B cell (primary cell): ENCODE measurements around the gene SPCS3. TPM values are rescaled to one million over a fixed set of nuclear protein-coding genes. Genes with fewer than 3 reads are reported as not detected.

Experiments
- ATAC-seq: fragments of 200-7000 bp; cut with Tn5 transposase; one replicate; pipeline ENCODE4 v1.10.0; 2021; ENCODE audit warnings: low read depth, mild to moderate bottlenecking, moderate number of reproducible peaks, moderate library complexity
- CTCF ChIA-PET: fragments of 350-600 bp; sonication (Branson Sonifier 250); formaldehyde crosslinking; loops from one replicate; lab custom pipeline; 2021; ENCODE audit warnings: antibody characterized with exemption, inconsistent platforms; lab: Charles Lee
- POLR2A ChIA-PET: fragments of 350-600 bp; sonication (Branson Sonifier 250); formaldehyde crosslinking; loops from one replicate; lab custom pipeline; 2021; ENCODE audit warnings: antibody characterized with exemption; lab: Charles Lee
- DNase-seq: peaks from one replicate; pipeline ENCODE4 v3.0.0; 2013
- H2AFZ ChIP-seq: 2 replicates; pipeline ENCODE4 v1.6.1; 2012; ENCODE audit warnings: mild to moderate bottlenecking, low read depth, low read length; ENCODE audit not compliant: insufficient read depth, poor library complexity, severe bottlenecking
- H3K27ac ChIP-seq, 2 donors: 1 replicate in 1 of 2; 2 replicates in 1 of 2; pipeline ENCODE4 v1.5.1; 2012 to 2013; ENCODE audit warnings: low read length in 2 of 2, mild to moderate bottlenecking in 2 of 2, moderate library complexity in 1 of 2
- H3K27me3 ChIP-seq, 4 experiments: fragments of 200-600 bp in 1 of 4; sonication (generic) in 1 of 4; replicated peaks in 1 of 4; 1 replicate in 2 of 4; 2 replicates in 2 of 4; pipeline versions ENCODE4 v1.6.1 to v1.7.0; 2013 to 2016; ENCODE audit warnings: low read length in 3 of 4, mild to moderate bottlenecking in 2 of 4, mixed read lengths in 1 of 4, moderate library complexity in 1 of 4; ENCODE audit not compliant: insufficient read depth in 4 of 4, control insufficient read depth in 3 of 4; ENCODE audit errors: control extremely low read depth in 1 of 4
- H3K36me3 ChIP-seq, 2 experiments: replicated peaks in 1 of 2; 1 replicate in 1 of 2; 2 replicates in 1 of 2; pipeline versions ENCODE4 v1.6.1 to v1.7.1; 2013; ENCODE audit warnings: low read length in 1 of 2; ENCODE audit not compliant: insufficient read depth in 2 of 2, control insufficient read depth in 1 of 2; ENCODE audit errors: control extremely low read depth in 1 of 2, extremely low read depth in 1 of 2
- H3K4me1 ChIP-seq, 2 donors: fragments of 200-600 bp in 1 of 2; sonication (generic) in 1 of 2; 1 replicate in 1 of 2; 2 replicates in 1 of 2; pipeline versions ENCODE4 v1.5.1 to v1.6.1; 2013 to 2017; ENCODE audit warnings: low read length in 2 of 2; ENCODE audit not compliant: control insufficient read depth in 2 of 2, insufficient read depth in 2 of 2
- H3K4me2 ChIP-seq: replicated peaks from 2 replicates; pipeline ENCODE3; 2012; ENCODE audit warnings: mild to moderate bottlenecking, low read depth, low read length; ENCODE audit not compliant: poor library complexity, severe bottlenecking
- H3K4me3 ChIP-seq, 5 experiments: fragments of 200-600 bp in 1 of 5; sonication (generic) in 1 of 5; 1 replicate in 3 of 5; 2 replicates in 2 of 5; pipeline versions ENCODE4 v1.5.1 to v1.7.0; 2011 to 2016; ENCODE audit warnings: low read length in 4 of 5, mild to moderate bottlenecking in 4 of 5, low read depth in 2 of 5, control low read depth in 1 of 5, moderate library complexity in 1 of 5; ENCODE audit not compliant: insufficient read depth in 1 of 5; ENCODE audit errors: control extremely low read depth in 1 of 5, extremely low read depth in 1 of 5
- H3K79me2 ChIP-seq: fragments of 200-600 bp; sonication (generic); one replicate; pipeline ENCODE4 v1.6.0; 2016; ENCODE audit warnings: low read length; ENCODE audit not compliant: control insufficient read depth, insufficient read depth
- H3K9ac ChIP-seq: fragments of 200-600 bp; sonication (generic); 2 replicates; pipeline ENCODE4 v1.6.1; 2017; ENCODE audit warnings: mild to moderate bottlenecking, low read length, moderate library complexity
- H3K9me3 ChIP-seq, 3 donors: one replicate each; pipeline versions ENCODE4 v1.6.1 to v1.7.1; 2013; ENCODE audit warnings: low read length in 2 of 3; ENCODE audit not compliant: control insufficient read depth in 2 of 3, insufficient read depth in 1 of 3; ENCODE audit errors: control extremely low read depth in 1 of 3
- H4K20me1 ChIP-seq: 2 replicates; pipeline ENCODE4 v1.6.0; 2012; ENCODE audit warnings: mild to moderate bottlenecking, low read length; ENCODE audit not compliant: insufficient read depth, control insufficient read depth, poor library complexity, severe bottlenecking
- H3K27ac Mint-ChIP-seq: one replicate; pipeline ENCODE4 v1.8.0; 2021; ENCODE audit warnings: mixed read lengths
- H3K27me3 Mint-ChIP-seq: one replicate; pipeline ENCODE4 v1.8.0; 2021; ENCODE audit warnings: mixed read lengths
- H3K4me1 Mint-ChIP-seq: one replicate; pipeline ENCODE4 v1.8.0; 2021; ENCODE audit warnings: mixed read lengths
- H3K4me3 Mint-ChIP-seq: one replicate; pipeline ENCODE4 v1.8.0; 2021; ENCODE audit warnings: mixed read lengths
- H3K9me3 Mint-ChIP-seq: one replicate; pipeline ENCODE4 v1.8.0; 2022; ENCODE audit warnings: mixed read lengths; ENCODE audit not compliant: insufficient read depth
- EZH2 ChIP-seq: IDR thresholded peaks from 2 replicates; pipeline ENCODE4 v1.6.1; 2012; ENCODE audit warnings: borderline replicate concordance, low read depth, mild to moderate bottlenecking, moderate library complexity, low read length; ENCODE audit not compliant: insufficient read depth, poor library complexity, severe bottlenecking
- WGBS: methylation state at CpG from one replicate; pipeline ENCODE4 v1.1.5; 2013; ENCODE audit warnings: missing lambda C conversion rate; ENCODE audit not compliant: insufficient coverage; 5-methylcytosine and 5-hydroxymethylcytosine counted together
- intact Hi-C: fragments of 100-400 bp; cut with micrococcal nuclease; formaldehyde crosslinking; loops from one replicate; pipeline ENCODE4 v1.10.0; 2022
- polyA plus RNA-seq: library from polyadenylated mRNA; depleted of rRNA; stranded (reverse); fragments of >200 nt; gene quantifications from 2 replicates; pipeline ENCODE4 v1.2.3, GENCODE V29; 2012
- total RNA-seq, 2 donors: library from RNA; stranded (reverse); fragments of 120-200 nt in 1 of 2; gene quantifications; 1 replicate in 1 of 2; 2 replicates in 1 of 2; pipeline versions ENCODE4 v1.2.3 to v1.2.4, GENCODE V29; 2013 to 2022
- TF ChIP-seq, protein P1 (sequence below): fragments of 200-600 bp; IDR thresholded peaks from one replicate; pipeline ENCODE4 v1.8.0; 2022; ENCODE audit warnings: antibody characterized with exemption, mild to moderate bottlenecking

Gene SPCS3
- total and polyA plus RNA-seq, 2 donors (not counting 1 experiment from before 2014, with no cell fraction given): 27.8 to 92.4 TPM

GRCh38 chr4:176376032-176376614 is 56.4 kb downstream of the SPCS3 start:
- Histone ChIP-seq H3K79me2 (no peaks in the 10 kb centered on the region), H3K9ac (no peak overlapping the region), H3K27me3 (no peaks in the 10 kb centered on the region), H3K4me2 (no peak overlapping the region), H3K9me3 (no peaks in the 10 kb centered on the region), H2AFZ (no peak overlapping the region), H4K20me1 (no peaks in the 10 kb centered on the region), H3K27ac (no peak overlapping the region), H3K4me1 (no peaks in the 10 kb centered on the region), H3K36me3 (no peaks in the 10 kb centered on the region), H3K4me3 (no peak overlapping the region)
- ChIA-PET CTCF (interaction anchor here (0.7 to 1.4 kb wide), 3 partner anchors 10 to 394 kb away, joined by 3 read pairs; no protein-coding TSS in a partner anchor), POLR2A (no interaction called here)
- no peaks in the 10 kb centered on the region for H3K9me3 Mint-ChIP-seq
- peaks cover 11% of the 10 kb centered on the region for H3K27me3 Mint-ChIP-seq
- no peak overlapping the region for H3K4me3 Mint-ChIP-seq
- no peak overlapping the region for H3K27ac Mint-ChIP-seq
- intact Hi-C loops: loop anchor here (5.0 kb wide), 2 partner anchors 671 to 961 kb away; no protein-coding TSS in a partner anchor
- no peak for TF ChIP-seq EZH2
- TF ChIP-seq, protein P1, sequence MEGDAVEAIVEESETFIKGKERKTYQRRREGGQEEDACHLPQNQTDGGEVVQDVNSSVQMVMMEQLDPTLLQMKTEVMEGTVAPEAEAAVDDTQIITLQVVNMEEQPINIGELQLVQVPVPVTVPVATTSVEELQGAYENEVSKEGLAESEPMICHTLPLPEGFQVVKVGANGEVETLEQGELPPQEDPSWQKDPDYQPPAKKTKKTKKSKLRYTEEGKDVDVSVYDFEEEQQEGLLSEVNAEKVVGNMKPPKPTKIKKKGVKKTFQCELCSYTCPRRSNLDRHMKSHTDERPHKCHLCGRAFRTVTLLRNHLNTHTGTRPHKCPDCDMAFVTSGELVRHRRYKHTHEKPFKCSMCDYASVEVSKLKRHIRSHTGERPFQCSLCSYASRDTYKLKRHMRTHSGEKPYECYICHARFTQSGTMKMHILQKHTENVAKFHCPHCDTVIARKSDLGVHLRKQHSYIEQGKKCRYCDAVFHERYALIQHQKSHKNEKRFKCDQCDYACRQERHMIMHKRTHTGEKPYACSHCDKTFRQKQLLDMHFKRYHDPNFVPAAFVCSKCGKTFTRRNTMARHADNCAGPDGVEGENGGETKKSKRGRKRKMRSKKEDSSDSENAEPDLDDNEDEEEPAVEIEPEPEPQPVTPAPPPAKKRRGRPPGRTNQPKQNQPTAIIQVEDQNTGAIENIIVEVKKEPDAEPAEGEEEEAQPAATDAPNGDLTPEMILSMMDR: peak; percentile 48
- ATAC-seq (no peak), DNase-seq (no peak)
- H3K4me1 Mint-ChIP-seq: no peaks in the 10 kb centered on the region
- WGBS: no CpG with 5 or more reads among the region's 2 CpGs

DNA sequence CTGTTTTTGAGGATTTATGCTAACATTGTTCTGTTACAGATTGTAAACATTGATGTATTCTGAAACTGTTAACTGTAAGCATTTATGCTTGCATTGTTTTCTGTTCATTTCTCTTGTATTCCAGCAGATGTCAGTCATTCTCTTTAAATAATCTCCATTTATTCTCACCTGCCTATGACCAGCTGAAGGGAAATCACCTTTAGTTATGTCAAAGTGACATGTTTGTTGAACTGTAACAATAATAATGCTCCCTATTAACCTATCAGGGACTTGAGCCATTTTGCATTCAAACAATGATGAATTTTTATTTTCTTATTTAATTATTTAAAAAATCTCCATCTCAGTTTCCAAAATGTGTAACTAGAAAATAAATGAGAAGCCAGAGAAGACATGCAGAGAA is 58.0 kb downstream of the SPCS3 start:
- Histone ChIP-seq H4K20me1 (no peaks in the 10 kb centered on the region), H3K4me3 (no peak overlapping the region), H3K4me1 (no peaks in the 10 kb centered on the region), H3K9ac (no peak overlapping the region), H2AFZ (no peak overlapping the region), H3K9me3 (no peaks in the 10 kb centered on the region), H3K36me3 (no peaks in the 10 kb centered on the region), H3K79me2 (no peaks in the 10 kb centered on the region), H3K4me2 (no peak overlapping the region), H3K27ac (no peak overlapping the region), H3K27me3 (no peaks in the 10 kb centered on the region)
- Mint-ChIP-seq H3K27ac (no peak overlapping the region), H3K27me3 (peaks cover 17% of the 10 kb centered on the region), H3K4me1 (no peaks in the 10 kb centered on the region), H3K4me3 (no peak overlapping the region), H3K9me3 (no peaks in the 10 kb centered on the region)
- ATAC-seq (no peak), DNase-seq (peak; percentile 6)
- ChIA-PET POLR2A (no interaction called here), CTCF (interaction anchor here (2.6 kb wide), 1 partner anchor 669 kb away, joined by 10 read pairs; no protein-coding TSS in a partner anchor)
- no peak for TF ChIP-seq EZH2
- TF ChIP-seq, protein P1: peak; percentile 37
- intact Hi-C loops: loop anchor here (5.0 kb wide), 2 partner anchors 670 to 960 kb away; no protein-coding TSS in a partner anchor
